ENCODE data around the gene TUBGCP2.

Gene TUBGCP2

GRCh38 chr10:133272301-133272963, 36.2 kb downstream of the TUBGCP2 start:
- 83% methylated on average over 23 of the region's 29 CpGs for WGBS

GRCh38 chr10:133271521-133272300, 37.0 kb downstream of the TUBGCP2 start:
- H3K79me1 ChIP-seq (replicated peaks; ENCODE audit: low read length, poor library complexity, severe bottlenecking): peaks cover 2% of the 10 kb centered on the region
- no peak for DNase-seq
- H3K18ac ChIP-seq (ENCODE audit: low read depth in 1 of 2, low read length in 2 of 2): no peak overlapping the region
- 81% methylated on average over 34 of the region's 35 CpGs for WGBS
- no peak overlapping the region for H4K91ac ChIP-seq (ENCODE audit: low read length)
- H3K36me3 ChIP-seq (ENCODE audit: control insufficient read depth in 1 of 2, insufficient read depth in 2 of 2, low read depth in 1 of 2, low read length in 2 of 2): peaks cover 0 to 71% of the 10 kb centered on the region in 2 experiments
- no peak overlapping the region for H3K4me2 ChIP-seq (ENCODE audit: low read length, poor library complexity, severe bottlenecking)
- H3K14ac ChIP-seq (ENCODE audit: low read length in 2 of 2): no peak overlapping the region
- H3K4ac ChIP-seq (ENCODE audit: low read depth in 1 of 2, low read length in 2 of 2): no peak overlapping the region
- peaks cover 18% of the 10 kb centered on the region for H3K4me1 ChIP-seq (ENCODE audit: control insufficient read depth, insufficient read depth, low read depth, low read length)
- no peak overlapping the region for H2AK5ac ChIP-seq (ENCODE audit: low read length, severe bottlenecking)
- no peak overlapping the region for H2BK5ac ChIP-seq (ENCODE audit: low read depth, low read length, poor library complexity, severe bottlenecking)
- no peak overlapping the region for H2BK12ac ChIP-seq (ENCODE audit: low read length in 2 of 2)
- no peak overlapping the region for H3K4me3 ChIP-seq (ENCODE audit: insufficient read depth in 1 of 2, low read depth in 1 of 2, low read length in 2 of 2)
- no peaks in the 10 kb centered on the region for H3K9me3 ChIP-seq (ENCODE audit: control insufficient read depth, low read length)
- H2BK15ac ChIP-seq (ENCODE audit: low read depth, poor library complexity, severe bottlenecking): no peak overlapping the region
- no peak overlapping the region for H3K27ac ChIP-seq (ENCODE audit: low read length, poor library complexity, severe bottlenecking)
- no peak overlapping the region for H2BK120ac ChIP-seq (ENCODE audit: low read depth, low read length)
- peaks cover 0 to 22% of the 10 kb centered on the region in 2 experiments for H3K27me3 ChIP-seq (ENCODE audit: control insufficient read depth in 1 of 2, insufficient read depth in 1 of 2, low read length in 2 of 2)
- H3K23ac ChIP-seq (ENCODE audit: low read length in 2 of 2): no peak overlapping the region
- no peak overlapping the region for H4K8ac ChIP-seq (ENCODE audit: low read length)
- H2AFZ ChIP-seq (ENCODE audit: low read depth, low read length): no peak overlapping the region
- no peak overlapping the region for H3K9ac ChIP-seq (ENCODE audit: low read length)

More at GRCh38 chr10:133272301-133272963, 36.2 kb downstream of the TUBGCP2 start:
- Histone ChIP-seq H3K27me3 (ENCODE audit: control insufficient read depth in 1 of 2, insufficient read depth in 1 of 2, low read length in 2 of 2) (peaks cover 0 to 26% of the 10 kb centered on the region in 2 experiments), H3K9ac (ENCODE audit: low read length) (no peak overlapping the region), H4K8ac (ENCODE audit: low read length) (no peak overlapping the region), H3K18ac (ENCODE audit: low read depth in 1 of 2, low read length in 2 of 2) (no peak overlapping the region), H3K79me1 (replicated peaks; ENCODE audit: low read length, poor library complexity, severe bottlenecking) (peaks cover 4% of the 10 kb centered on the region), H2AFZ (ENCODE audit: low read depth, low read length) (no peak overlapping the region), H3K4me3 (ENCODE audit: insufficient read depth in 1 of 2, low read depth in 1 of 2, low read length in 2 of 2) (no peak overlapping the region), H3K4me1 (ENCODE audit: control insufficient read depth, insufficient read depth, low read depth, low read length) (peaks cover 25% of the 10 kb centered on the region), H3K4me2 (ENCODE audit: low read length, poor library complexity, severe bottlenecking) (no peak overlapping the region), H3K4ac (ENCODE audit: low read depth in 1 of 2, low read length in 2 of 2) (no peak overlapping the region), H2BK15ac (ENCODE audit: low read depth, poor library complexity, severe bottlenecking) (no peak overlapping the region), H4K91ac (ENCODE audit: low read length) (no peak overlapping the region), H3K23ac (ENCODE audit: low read length in 2 of 2) (no peak overlapping the region), H2AK5ac (ENCODE audit: low read length, severe bottlenecking) (no peak overlapping the region), H2BK120ac (ENCODE audit: low read depth, low read length) (no peak overlapping the region), H3K27ac (ENCODE audit: low read length, poor library complexity, severe bottlenecking) (no peak overlapping the region), H2BK5ac (ENCODE audit: low read depth, low read length, poor library complexity, severe bottlenecking) (no peak overlapping the region), H2BK12ac (ENCODE audit: low read length in 2 of 2) (no peak overlapping the region), H3K14ac (ENCODE audit: low read length in 2 of 2) (no peak overlapping the region), H3K9me3 (ENCODE audit: control insufficient read depth, low read length) (no peaks in the 10 kb centered on the region), H3K36me3 (ENCODE audit: control insufficient read depth in 1 of 2, insufficient read depth in 2 of 2, low read depth in 1 of 2, low read length in 2 of 2) (peaks cover 0 to 66% of the 10 kb centered on the region in 2 experiments)
- no peak for DNase-seq

- no peak overlapping the region for H3K4ac ChIP-seq (ENCODE audit: low read depth in 1 of 2, low read length in 2 of 2)
- peaks cover 10% of the 10 kb centered on the region for H3K4me1 ChIP-seq (ENCODE audit: control insufficient read depth, insufficient read depth, low read depth, low read length)
- 97% methylated on average over 19 of the region's 19 CpGs for WGBS
- H2BK5ac ChIP-seq (ENCODE audit: low read depth, low read length, poor library complexity, severe bottlenecking): no peak overlapping the region
- H4K8ac ChIP-seq (ENCODE audit: low read length): no peak overlapping the region
- no peaks in the 10 kb centered on the region for H3K79me1 ChIP-seq (replicated peaks; ENCODE audit: low read length, poor library complexity, severe bottlenecking)
- no peak overlapping the region for H3K4me3 ChIP-seq (ENCODE audit: insufficient read depth in 1 of 2, low read depth in 1 of 2, low read length in 2 of 2)
- no peak overlapping the region for H3K23ac ChIP-seq (ENCODE audit: low read length in 2 of 2)
- no peak overlapping the region for H3K27ac ChIP-seq (ENCODE audit: low read length, poor library complexity, severe bottlenecking)
- no peak overlapping the region for H2AFZ ChIP-seq (ENCODE audit: low read depth, low read length)
- no peak overlapping the region for H2BK120ac ChIP-seq (ENCODE audit: low read depth, low read length)
- H3K14ac ChIP-seq (ENCODE audit: low read length in 2 of 2): no peak overlapping the region
- H2BK15ac ChIP-seq (ENCODE audit: low read depth, poor library complexity, severe bottlenecking): no peak overlapping the region
- no peak for DNase-seq
- no peak overlapping the region for H3K18ac ChIP-seq (ENCODE audit: low read depth in 1 of 2, low read length in 2 of 2)
- no peak overlapping the region for H2AK5ac ChIP-seq (ENCODE audit: low read length, severe bottlenecking)
- H3K27me3 ChIP-seq (ENCODE audit: control insufficient read depth in 1 of 2, insufficient read depth in 1 of 2, low read length in 2 of 2): peaks cover 0 to 14% of the 10 kb centered on the region in 2 experiments
- H2BK12ac ChIP-seq (ENCODE audit: low read length in 2 of 2): no peak overlapping the region
- H3K9me3 ChIP-seq (ENCODE audit: control insufficient read depth, low read length): no peaks in the 10 kb centered on the region
- H3K36me3 ChIP-seq (ENCODE audit: control insufficient read depth in 1 of 2, insufficient read depth in 2 of 2, low read depth in 1 of 2, low read length in 2 of 2): peaks cover 0 to 78% of the 10 kb centered on the region in 2 experiments
- H3K9ac ChIP-seq (ENCODE audit: low read length): no peak overlapping the region
- no peak overlapping the region for H3K4me2 ChIP-seq (ENCODE audit: low read length, poor library complexity, severe bottlenecking)
- H4K91ac ChIP-seq (ENCODE audit: low read length): peak overlapping the region; percentile 6
Measured at GRCh38 chr10:133270773-133271297, 37.8 kb downstream of the TUBGCP2 start.

- no peak overlapping the region for H3K4me2 ChIP-seq (ENCODE audit: low read length, poor library complexity, severe bottlenecking)
- H3K9me3 ChIP-seq (ENCODE audit: control insufficient read depth, low read length): no peaks in the 10 kb centered on the region
- no peak overlapping the region for H2AK5ac ChIP-seq (ENCODE audit: low read length, severe bottlenecking)
- no peaks in the 10 kb centered on the region for H3K79me1 ChIP-seq (replicated peaks; ENCODE audit: low read length, poor library complexity, severe bottlenecking)
- H2BK120ac ChIP-seq (ENCODE audit: low read depth, low read length): no peak overlapping the region
- H3K9ac ChIP-seq (ENCODE audit: low read length): no peak overlapping the region
- H3K4ac ChIP-seq (ENCODE audit: low read depth in 1 of 2, low read length in 2 of 2): no peak overlapping the region
- H3K14ac ChIP-seq (ENCODE audit: low read length in 2 of 2): no peak overlapping the region
- peaks cover 5% of the 10 kb centered on the region for H3K4me1 ChIP-seq (ENCODE audit: control insufficient read depth, insufficient read depth, low read depth, low read length)
- H2BK15ac ChIP-seq (ENCODE audit: low read depth, poor library complexity, severe bottlenecking): no peak overlapping the region
- H3K27ac ChIP-seq (ENCODE audit: low read length, poor library complexity, severe bottlenecking): no peak overlapping the region
- H3K23ac ChIP-seq (ENCODE audit: low read length in 2 of 2): no peak overlapping the region
- no peak overlapping the region for H3K4me3 ChIP-seq (ENCODE audit: insufficient read depth in 1 of 2, low read depth in 1 of 2, low read length in 2 of 2)
- H3K27me3 ChIP-seq (ENCODE audit: control insufficient read depth in 1 of 2, insufficient read depth in 1 of 2, low read length in 2 of 2): peaks cover 0 to 8% of the 10 kb centered on the region in 2 experiments
- 93% methylated on average over 20 of the region's 20 CpGs for WGBS
- H2BK12ac ChIP-seq (ENCODE audit: low read length in 2 of 2): no peak overlapping the region
- H4K8ac ChIP-seq (ENCODE audit: low read length): no peak overlapping the region
- H4K91ac ChIP-seq (ENCODE audit: low read length): no peak overlapping the region
- peaks cover 0 to 78% of the 10 kb centered on the region in 2 experiments for H3K36me3 ChIP-seq (ENCODE audit: control insufficient read depth in 1 of 2, insufficient read depth in 2 of 2, low read depth in 1 of 2, low read length in 2 of 2)
- no peak for DNase-seq
- H3K18ac ChIP-seq (ENCODE audit: low read depth in 1 of 2, low read length in 2 of 2): no peak overlapping the region
- no peak overlapping the region for H2BK5ac ChIP-seq (ENCODE audit: low read depth, low read length, poor library complexity, severe bottlenecking)
- H2AFZ ChIP-seq (ENCODE audit: low read depth, low read length): no peak overlapping the region
Measured at GRCh38 chr10:133270204-133270603, 38.5 kb downstream of the TUBGCP2 start.

All from mesenchymal stem cell (in vitro differentiated cells and primary cell).